D721Med (cell line): ENCODE measurements around the gene PIGL.
A peak's percentile ranks its signal among the peaks of the same experiment; 100 is the strongest.
"Not testable (repeated sequence)": the region's sequence is repeated elsewhere in the genome, so short reads cannot be mapped to it uniquely, and the experiment has no call there.

Source experiments
- DNase-seq: peaks from one replicate; pipeline ENCODE4 v3.0.0; 2011; ENCODE audit warnings: low spot score; ENCODE audit not compliant: insufficient read length
- FAIRE-seq: peaks from 2 replicates; lab custom pipeline; 2011; peaks lifted over from hg19 to GRCh38; lab: Jason Lieb, UNC
- CTCF ChIP-seq: IDR thresholded peaks from 2 replicates; pipeline ENCODE4 v1.5.1; 2012; ENCODE audit warnings: mild to moderate bottlenecking, control low read depth; ENCODE audit not compliant: insufficient read depth; ENCODE audit errors: missing control alignments

PIGL gene

GRCh38 chr17:16300554-16300953 is 83.5 kb downstream of the PIGL start:
- no peak for DNase-seq
- no peak for FAIRE-seq
- no peak for TF ChIP-seq CTCF

GRCh38 chr17:16301963-16302855 is 85.2 kb downstream of the PIGL start:
- no peak for TF ChIP-seq CTCF
- FAIRE-seq = no peak
- no peak for DNase-seq

- no peak for FAIRE-seq
- no peak for TF ChIP-seq CTCF
- no peak for DNase-seq
Measured at GRCh38 chr17:16302856-16303255, 85.8 kb downstream of the PIGL start.

GRCh38 chr17:16304830-16305229 is 87.8 kb downstream of the PIGL start:
- DNase-seq (no peak), FAIRE-seq (no peak)
- peak; percentile 29 for TF ChIP-seq CTCF

GRCh38 chr17:16306211-16306610 is 89.2 kb downstream of the PIGL start:
- DNase-seq (no peak), FAIRE-seq (no peak)
- no peak for TF ChIP-seq CTCF

- not testable (repeated sequence) for FAIRE-seq, DNase-seq
Measured at GRCh38 chr17:16312061-16312460, 95.1 kb downstream of the PIGL start.

GRCh38 chr17:16313139-16314090 is 96.4 kb downstream of the PIGL start:
- TF ChIP-seq CTCF = no peak
- DNase-seq (no peak), FAIRE-seq (no peak)
